Natural killer cell (primary cell): Measurements from ENCODE around the gene SERP2. TPM values are rescaled to one million over a fixed set of nuclear protein-coding genes. Genes with fewer than 3 reads are reported as not detected.

Experiments
- ATAC-seq, 3 donors: fragments of 150-1000 bp in 2 of 3; fragments of 200-7000 bp in 1 of 3; cut with Tn5 transposase; 1 replicate in 1 of 3; 2 replicates in 2 of 3; pipeline ENCODE4 v1.10.0; 2021; ENCODE audit warnings: mild to moderate bottlenecking in 2 of 3, moderate library complexity in 2 of 3
- DNase-seq, 2 donors: peaks; one replicate each; pipeline versions ENCODE4 v3.0.0 to v3.0.0-alpha.2; 2013 to 2021; ENCODE audit warnings: mixed read lengths in 1 of 2
- H3K27ac ChIP-seq: one replicate; pipeline ENCODE4 v1.5.1; 2013; ENCODE audit warnings: mild to moderate bottlenecking, low read length
- H3K27me3 ChIP-seq: one replicate; pipeline ENCODE4 v1.6.1; 2013; ENCODE audit warnings: low read length; ENCODE audit not compliant: control insufficient read depth, insufficient read depth
- H3K36me3 ChIP-seq: one replicate; pipeline ENCODE4 v1.6.1; 2013; ENCODE audit warnings: low read length; ENCODE audit not compliant: control insufficient read depth, insufficient read depth
- H3K4me1 ChIP-seq: one replicate; pipeline ENCODE4 v1.6.1; 2013; ENCODE audit warnings: low read length; ENCODE audit not compliant: control insufficient read depth, insufficient read depth
- H3K4me3 ChIP-seq: one replicate; pipeline ENCODE4 v1.5.1; 2013; ENCODE audit warnings: low read length
- H3K9me3 ChIP-seq: one replicate; pipeline ENCODE4 v1.6.1; 2013; ENCODE audit warnings: low read length; ENCODE audit not compliant: control insufficient read depth, insufficient read depth
- H3K27ac Mint-ChIP-seq, 2 donors: one replicate each; pipeline ENCODE4 v1.8.0; 2022; ENCODE audit warnings: mild to moderate bottlenecking in 2 of 2, mixed read lengths in 2 of 2, moderate library complexity in 1 of 2
- H3K27me3 Mint-ChIP-seq, 2 donors: one replicate each; pipeline ENCODE4 v1.8.0; 2022; ENCODE audit warnings: low read depth in 2 of 2, mixed read lengths in 2 of 2
- H3K36me3 Mint-ChIP-seq: one replicate; pipeline ENCODE4 v1.8.0; 2022; ENCODE audit warnings: mixed read lengths
- H3K4me1 Mint-ChIP-seq, 2 donors: one replicate each; pipeline ENCODE4 v1.8.0; 2022; ENCODE audit warnings: mixed read lengths in 2 of 2
- H3K4me3 Mint-ChIP-seq: one replicate; pipeline ENCODE4 v1.8.0; 2022; ENCODE audit warnings: mild to moderate bottlenecking, moderate library complexity, mixed read lengths
- H3K9me3 Mint-ChIP-seq, 2 donors: one replicate each; pipeline ENCODE4 v1.8.0; 2022; ENCODE audit warnings: mixed read lengths in 2 of 2
- WGBS: methylation state at CpG from one replicate; pipeline ENCODE4 v1.1.7; 2013; ENCODE audit warnings: missing lambda C conversion rate; ENCODE audit not compliant: insufficient coverage; 5-methylcytosine and 5-hydroxymethylcytosine counted together
- intact Hi-C: fragments of 100-400 bp; cut with micrococcal nuclease; formaldehyde crosslinking; loops from one replicate; pipeline ENCODE4 v1.14.2; 2022
- total RNA-seq, 4 donors: library from RNA; stranded (reverse); fragments of 120-200 nt in 1 of 4; gene quantifications; one replicate each; pipeline versions ENCODE4 v1.2.3 to v1.2.4, GENCODE V29; 2013 to 2022
- TF ChIP-seq, protein P1 (sequence below): fragments of 200-600 bp; IDR thresholded peaks from one replicate; pipeline ENCODE4 v1.8.0; 2022; ENCODE audit warnings: antibody characterized with exemption

Gene SERP2
- total RNA-seq, 3 donors from 2014 or later (not counting 1 experiment from before 2014, with no cell fraction given), result 2.0 to 4.1 (median 3.2) TPM

DNA sequence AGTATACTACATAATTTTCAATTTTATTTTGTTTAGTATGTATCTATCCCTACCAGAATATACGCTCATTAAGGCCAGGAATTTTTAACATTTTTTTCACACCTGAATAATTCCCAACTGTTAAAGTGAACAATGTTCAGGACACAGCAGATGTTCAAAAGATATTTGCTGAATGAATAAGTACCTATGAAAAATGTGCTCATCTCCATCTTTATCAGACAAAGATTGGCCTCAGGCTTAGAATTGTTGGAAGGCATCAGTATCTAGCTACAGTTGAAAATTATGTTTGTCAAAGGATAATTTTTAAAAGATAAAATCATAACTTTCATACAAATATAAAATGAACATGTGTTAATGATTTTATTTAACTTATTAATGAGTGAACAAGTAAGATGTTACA lies 30.9 kb upstream of the SERP2 start:
- no peak overlapping the region for H3K4me3 Mint-ChIP-seq
- H3K4me1 Mint-ChIP-seq, result no peaks in the 10 kb centered on the region
- no peak for DNase-seq
- Histone ChIP-seq H3K4me1 (no peaks in the 10 kb centered on the region), H3K27me3 (no peaks in the 10 kb centered on the region), H3K9me3 (no peaks in the 10 kb centered on the region), H3K4me3 (no peak overlapping the region), H3K27ac (no peak overlapping the region), H3K36me3 (no peaks in the 10 kb centered on the region)
- intact Hi-C loops, result no loop called here
- H3K9me3 Mint-ChIP-seq, result peaks cover 0 to 2% of the 10 kb centered on the region in 2 donors
- H3K27me3 Mint-ChIP-seq, result peaks cover 0 to 10% of the 10 kb centered on the region in 2 donors
- no peak for ATAC-seq
- H3K36me3 Mint-ChIP-seq, result no peaks in the 10 kb centered on the region
- H3K27ac Mint-ChIP-seq, result no peak overlapping the region
- WGBS, result no CpG with 5 or more reads among the region's 1 CpG
- TF ChIP-seq, protein P1, sequence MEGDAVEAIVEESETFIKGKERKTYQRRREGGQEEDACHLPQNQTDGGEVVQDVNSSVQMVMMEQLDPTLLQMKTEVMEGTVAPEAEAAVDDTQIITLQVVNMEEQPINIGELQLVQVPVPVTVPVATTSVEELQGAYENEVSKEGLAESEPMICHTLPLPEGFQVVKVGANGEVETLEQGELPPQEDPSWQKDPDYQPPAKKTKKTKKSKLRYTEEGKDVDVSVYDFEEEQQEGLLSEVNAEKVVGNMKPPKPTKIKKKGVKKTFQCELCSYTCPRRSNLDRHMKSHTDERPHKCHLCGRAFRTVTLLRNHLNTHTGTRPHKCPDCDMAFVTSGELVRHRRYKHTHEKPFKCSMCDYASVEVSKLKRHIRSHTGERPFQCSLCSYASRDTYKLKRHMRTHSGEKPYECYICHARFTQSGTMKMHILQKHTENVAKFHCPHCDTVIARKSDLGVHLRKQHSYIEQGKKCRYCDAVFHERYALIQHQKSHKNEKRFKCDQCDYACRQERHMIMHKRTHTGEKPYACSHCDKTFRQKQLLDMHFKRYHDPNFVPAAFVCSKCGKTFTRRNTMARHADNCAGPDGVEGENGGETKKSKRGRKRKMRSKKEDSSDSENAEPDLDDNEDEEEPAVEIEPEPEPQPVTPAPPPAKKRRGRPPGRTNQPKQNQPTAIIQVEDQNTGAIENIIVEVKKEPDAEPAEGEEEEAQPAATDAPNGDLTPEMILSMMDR, result no peak

DNA sequence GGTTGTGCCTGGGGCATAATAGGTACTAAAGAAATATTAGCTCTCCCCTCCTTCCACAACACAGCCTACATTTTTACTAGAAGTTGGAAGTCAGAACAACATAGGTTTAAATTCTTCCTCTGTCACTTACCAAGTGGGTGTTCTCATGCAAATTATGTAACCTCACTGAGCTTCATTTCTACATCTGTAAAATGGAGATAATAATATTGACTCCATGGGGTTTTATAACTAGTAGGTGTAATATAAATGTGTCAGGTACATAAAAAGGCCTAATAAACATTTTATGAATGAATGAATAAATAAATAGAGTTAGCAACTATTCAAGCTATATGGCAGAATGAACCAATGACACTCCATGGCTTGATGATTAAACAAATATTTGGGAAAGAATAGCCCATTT lies 27.1 kb upstream of the SERP2 start:
- H3K9me3 ChIP-seq, result no peaks in the 10 kb centered on the region
- TF ChIP-seq, protein P1, result no peak
- H3K27ac Mint-ChIP-seq, result no peak overlapping the region
- intact Hi-C loops, result no loop called here
- H3K27me3 ChIP-seq, result no peaks in the 10 kb centered on the region
- no peaks in the 10 kb centered on the region for H3K9me3 Mint-ChIP-seq
- DNase-seq (no peak), ATAC-seq (no peak)
- H3K36me3 ChIP-seq, result no peaks in the 10 kb centered on the region
- peaks cover 0 to 10% of the 10 kb centered on the region in 2 donors for H3K27me3 Mint-ChIP-seq
- H3K27ac ChIP-seq, result no peak overlapping the region
- H3K4me1 Mint-ChIP-seq, result peaks cover 3 to 6% of the 10 kb centered on the region in 2 donors
- no peaks in the 10 kb centered on the region for H3K36me3 Mint-ChIP-seq
- no peak overlapping the region for H3K4me3 Mint-ChIP-seq
- H3K4me1 ChIP-seq, result peaks cover 6% of the 10 kb centered on the region
- no peak overlapping the region for H3K4me3 ChIP-seq

DNA sequence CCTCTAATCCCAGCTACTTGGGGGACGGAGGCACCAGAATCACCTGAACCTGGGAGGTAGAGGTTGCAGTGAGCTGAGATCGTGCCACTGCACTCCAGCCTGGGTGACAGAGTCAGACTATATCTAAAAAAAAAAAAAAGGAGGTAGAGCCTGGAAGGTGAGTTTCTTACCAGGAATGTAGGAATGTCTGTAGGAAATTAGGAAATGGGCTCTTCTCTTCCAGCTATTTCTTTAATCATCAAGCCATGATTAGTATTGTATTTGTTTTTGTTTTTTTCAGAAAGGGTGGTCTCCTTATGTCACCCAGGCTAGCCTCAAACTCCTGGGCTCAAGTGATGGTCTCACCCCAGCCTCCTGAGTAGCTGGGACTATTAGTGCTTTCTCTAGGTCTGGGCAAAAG lies 26.3 kb upstream of the SERP2 start:
- Mint-ChIP-seq H3K4me3 (no peak overlapping the region), H3K9me3 (no peaks in the 10 kb centered on the region), H3K4me1 (peaks cover 11 to 13% of the 10 kb centered on the region in 2 donors), H3K27me3 (peaks cover 0 to 10% of the 10 kb centered on the region in 2 donors), H3K36me3 (no peaks in the 10 kb centered on the region), H3K27ac (no peak overlapping the region)
- 100% methylated on average over 2 of the region's 2 CpGs for WGBS
- peaks cover 11% of the 10 kb centered on the region for H3K4me1 ChIP-seq
- H3K36me3 ChIP-seq, result no peaks in the 10 kb centered on the region
- H3K4me3 ChIP-seq, result no peak overlapping the region
- H3K27me3 ChIP-seq, result no peaks in the 10 kb centered on the region
- no peak overlapping the region for H3K27ac ChIP-seq
- H3K9me3 ChIP-seq, result no peaks in the 10 kb centered on the region
- intact Hi-C loops, result no loop called here
- TF ChIP-seq, protein P1, result no peak
- no peak for DNase-seq
- ATAC-seq, result no peak

DNA sequence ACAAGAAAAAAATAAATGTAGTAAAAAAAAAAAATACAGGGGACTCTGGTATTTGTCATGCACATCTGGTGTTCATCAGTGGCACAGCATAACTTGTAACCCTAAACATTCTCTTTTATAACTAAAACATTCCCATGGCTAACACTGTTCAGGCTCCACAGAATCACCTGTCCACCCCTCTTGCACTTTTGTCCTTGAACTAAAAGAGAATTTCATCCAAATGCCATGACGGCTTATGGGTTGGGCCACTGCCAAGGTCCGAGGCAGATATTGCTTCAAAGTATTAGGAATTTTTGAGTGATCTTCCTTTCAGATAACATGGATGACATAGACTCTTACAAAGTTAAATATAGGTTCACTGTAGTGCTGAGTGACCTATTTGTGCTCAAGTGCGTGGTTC lies 25.7 kb upstream of the SERP2 start:
- no peak overlapping the region for H3K4me3 Mint-ChIP-seq
- H3K27ac Mint-ChIP-seq, result no peak overlapping the region

More for the DNA sequence above, 25.7 kb upstream of the SERP2 start:
- Histone ChIP-seq H3K27me3 (no peaks in the 10 kb centered on the region), H3K9me3 (no peaks in the 10 kb centered on the region), H3K4me1 (peaks cover 17% of the 10 kb centered on the region), H3K27ac (no peak overlapping the region), H3K36me3 (no peaks in the 10 kb centered on the region), H3K4me3 (no peak overlapping the region)
- Mint-ChIP-seq H3K4me1 (peaks cover 17 to 20% of the 10 kb centered on the region in 2 donors), H3K27me3 (peaks cover 0 to 10% of the 10 kb centered on the region in 2 donors), H3K9me3 (no peaks in the 10 kb centered on the region), H3K36me3 (no peaks in the 10 kb centered on the region)
- DNase-seq (no peak), ATAC-seq (no peak)
- 100% methylated on average over 2 of the region's 3 CpGs for WGBS
- intact Hi-C loops, result no loop called here
- TF ChIP-seq, protein P1, result no peak
